ENCODE measurements around the gene CACNB4. TPM values are rescaled to one million over a fixed set of nuclear protein-coding genes. Genes with fewer than 3 reads are reported as not detected.
A peak's percentile ranks its signal among the peaks of the same experiment; 100 is the strongest.

The CACNB4 gene
- under 1 TPM; 0.34 to 0.41 TPM for total RNA-seq

DNA sequence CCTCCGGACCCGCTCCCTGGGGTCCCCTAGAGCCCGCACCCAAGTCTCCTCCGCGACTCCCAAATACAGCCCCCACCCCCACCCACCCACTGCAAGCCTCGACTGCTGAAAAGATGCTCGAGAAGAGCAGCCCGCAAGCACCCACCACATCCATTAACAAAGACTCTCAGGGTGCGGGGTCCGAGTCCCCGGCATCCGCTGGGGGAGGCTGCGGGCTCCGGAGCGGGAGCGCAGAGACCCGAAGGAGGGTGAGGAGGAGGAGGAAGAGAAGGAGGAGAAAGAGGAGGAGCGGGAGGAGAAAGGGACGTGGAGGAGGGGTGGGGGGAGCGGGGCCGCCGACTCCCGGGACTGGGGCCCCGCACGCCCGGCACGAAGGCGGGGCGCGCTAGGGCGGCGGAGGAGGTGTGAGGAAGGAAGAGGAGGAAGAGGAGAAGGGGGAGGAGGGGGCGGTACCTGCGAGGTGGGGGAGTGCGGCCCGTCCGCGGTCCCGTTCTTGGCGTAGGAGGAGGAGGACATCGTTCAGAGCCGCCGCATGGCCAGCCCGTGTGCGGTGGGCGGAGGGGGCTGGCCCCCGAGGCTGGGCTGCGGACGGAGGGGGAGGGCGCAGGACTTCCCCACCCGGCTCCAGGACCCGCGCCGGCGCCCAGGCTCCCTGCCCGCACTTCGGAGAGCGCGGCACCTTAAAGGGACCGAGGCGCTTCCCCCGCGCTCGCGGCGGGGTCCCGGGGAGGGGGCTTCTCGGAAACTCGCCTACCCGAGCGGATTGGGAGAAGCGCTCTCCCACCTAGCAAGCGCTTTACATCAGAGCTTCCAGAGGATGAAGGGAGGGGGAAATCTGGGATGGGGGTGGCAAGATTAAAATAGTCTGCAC is at the start of gene CACNB4:
Gene CACNB4, minus strand, starts transcription at position 549 of the 871 bp plus-strand sequence.
- CTCF ChIA-PET = interaction anchor here (0.7 kb wide), 1 partner anchor 75 kb away, joined by 3 read pairs; no protein-coding TSS in a partner anchor
- intact Hi-C loops (cut with micrococcal nuclease) = no loop called here
- H3K4me1 Mint-ChIP-seq (ENCODE audit: low read depth) = peaks cover 15% of the 10 kb centered on the region
- peaks cover 47% of the 10 kb centered on the region for H3K27me3 Mint-ChIP-seq
- ATAC-seq = peak; percentile 67
- H3K27ac Mint-ChIP-seq = no peak within 1 kb of the TSS
- peak; percentile 8 for DNase-seq
- no peaks in the 10 kb centered on the region for H3K36me3 Mint-ChIP-seq (ENCODE audit: low read depth)
- H3K9me3 Mint-ChIP-seq = no peaks in the 10 kb centered on the region
- POLR2A ChIA-PET = no interaction called here
- H3K4me3 Mint-ChIP-seq = peak within 1 kb of the TSS; percentile 70
- TF ChIP-seq, protein P1, sequence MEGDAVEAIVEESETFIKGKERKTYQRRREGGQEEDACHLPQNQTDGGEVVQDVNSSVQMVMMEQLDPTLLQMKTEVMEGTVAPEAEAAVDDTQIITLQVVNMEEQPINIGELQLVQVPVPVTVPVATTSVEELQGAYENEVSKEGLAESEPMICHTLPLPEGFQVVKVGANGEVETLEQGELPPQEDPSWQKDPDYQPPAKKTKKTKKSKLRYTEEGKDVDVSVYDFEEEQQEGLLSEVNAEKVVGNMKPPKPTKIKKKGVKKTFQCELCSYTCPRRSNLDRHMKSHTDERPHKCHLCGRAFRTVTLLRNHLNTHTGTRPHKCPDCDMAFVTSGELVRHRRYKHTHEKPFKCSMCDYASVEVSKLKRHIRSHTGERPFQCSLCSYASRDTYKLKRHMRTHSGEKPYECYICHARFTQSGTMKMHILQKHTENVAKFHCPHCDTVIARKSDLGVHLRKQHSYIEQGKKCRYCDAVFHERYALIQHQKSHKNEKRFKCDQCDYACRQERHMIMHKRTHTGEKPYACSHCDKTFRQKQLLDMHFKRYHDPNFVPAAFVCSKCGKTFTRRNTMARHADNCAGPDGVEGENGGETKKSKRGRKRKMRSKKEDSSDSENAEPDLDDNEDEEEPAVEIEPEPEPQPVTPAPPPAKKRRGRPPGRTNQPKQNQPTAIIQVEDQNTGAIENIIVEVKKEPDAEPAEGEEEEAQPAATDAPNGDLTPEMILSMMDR (IDR thresholded peaks at IDR 0.05) = no peak

DNA sequence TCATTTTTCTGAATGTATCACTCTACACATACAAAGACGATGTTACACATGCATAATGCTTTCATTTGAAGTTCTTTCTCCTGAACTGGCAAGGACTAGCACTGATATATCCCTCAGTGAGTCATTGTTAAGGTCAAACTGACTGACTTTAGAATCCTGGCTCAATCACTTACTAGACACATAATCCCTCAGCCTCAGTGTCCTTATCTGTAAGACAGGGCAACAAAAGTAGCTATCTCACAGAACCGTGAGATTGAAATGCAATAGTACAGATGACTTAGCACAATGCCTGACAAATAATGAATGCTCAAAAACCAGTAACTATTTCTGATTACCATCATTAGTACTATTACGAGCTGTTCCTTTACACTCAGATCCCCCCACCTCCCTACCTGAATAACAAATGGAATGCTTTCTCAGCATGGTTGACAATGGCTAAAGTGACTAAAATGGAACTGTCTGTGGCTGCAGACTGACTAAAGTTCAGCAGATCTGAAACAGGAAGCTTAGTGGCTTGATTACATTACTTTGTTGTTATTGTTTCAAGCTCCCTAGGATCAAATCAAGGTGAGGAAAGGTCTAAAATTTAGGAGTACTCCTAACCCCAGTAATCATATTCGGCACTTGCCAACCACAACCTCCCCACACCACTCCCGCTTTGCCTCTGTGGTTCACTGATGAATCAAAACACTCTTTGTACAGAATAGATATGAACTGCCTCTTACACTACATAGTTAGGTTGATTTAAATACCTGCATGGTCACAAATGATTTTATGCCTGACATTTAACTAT is 35.8 kb upstream of the CACNB4 start:
- CTCF ChIA-PET = interaction anchor here (1.4 kb wide), 1 partner anchor 14 kb away, joined by 4 read pairs; no protein-coding TSS in a partner anchor
- Mint-ChIP-seq H3K27ac (peak overlapping the region; percentile 31), H3K4me1 (ENCODE audit: low read depth) (peaks cover 16% of the 10 kb centered on the region), H3K36me3 (ENCODE audit: low read depth) (peaks cover 11% of the 10 kb centered on the region), H3K4me3 (no peak overlapping the region), H3K9me3 (no peaks in the 10 kb centered on the region), H3K27me3 (no peaks in the 10 kb centered on the region)
- intact Hi-C loops (cut with micrococcal nuclease) = no loop called here
- POLR2A ChIA-PET = no interaction called here
- DNase-seq (peak; percentile 63), ATAC-seq (peak; percentile 70)
- TF ChIP-seq, protein P1 (IDR thresholded peaks at IDR 0.05) = no peak

DNA sequence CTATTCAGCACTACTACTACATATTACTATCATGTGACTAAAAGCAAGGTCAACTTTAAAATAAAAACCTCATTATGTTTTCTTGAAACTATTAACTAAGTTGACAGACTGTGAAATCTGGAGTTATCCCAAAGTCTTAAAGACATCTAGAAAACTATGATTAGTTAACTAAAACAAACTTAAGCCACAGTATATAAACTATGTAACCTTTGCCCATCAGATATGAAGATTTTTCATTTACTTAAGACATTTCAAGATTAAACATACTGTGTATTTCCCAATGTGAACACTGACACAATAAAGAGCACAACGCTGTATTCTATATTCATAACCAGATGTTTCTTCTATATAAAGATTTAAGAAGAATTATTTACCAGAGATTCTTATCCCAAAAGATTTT is 33.5 kb upstream of the CACNB4 start:
- Mint-ChIP-seq H3K4me1 (ENCODE audit: low read depth) (peaks cover 16% of the 10 kb centered on the region), H3K27me3 (no peaks in the 10 kb centered on the region), H3K27ac (no peak overlapping the region), H3K4me3 (no peak overlapping the region), H3K36me3 (ENCODE audit: low read depth) (peaks cover 16% of the 10 kb centered on the region), H3K9me3 (no peaks in the 10 kb centered on the region)
- CTCF ChIA-PET = no interaction called here
- no peak for ATAC-seq
- TF ChIP-seq, protein P1 (IDR thresholded peaks at IDR 0.05) = no peak
- intact Hi-C loops (cut with micrococcal nuclease) = no loop called here
- POLR2A ChIA-PET = no interaction called here
- no peak for DNase-seq

DNA sequence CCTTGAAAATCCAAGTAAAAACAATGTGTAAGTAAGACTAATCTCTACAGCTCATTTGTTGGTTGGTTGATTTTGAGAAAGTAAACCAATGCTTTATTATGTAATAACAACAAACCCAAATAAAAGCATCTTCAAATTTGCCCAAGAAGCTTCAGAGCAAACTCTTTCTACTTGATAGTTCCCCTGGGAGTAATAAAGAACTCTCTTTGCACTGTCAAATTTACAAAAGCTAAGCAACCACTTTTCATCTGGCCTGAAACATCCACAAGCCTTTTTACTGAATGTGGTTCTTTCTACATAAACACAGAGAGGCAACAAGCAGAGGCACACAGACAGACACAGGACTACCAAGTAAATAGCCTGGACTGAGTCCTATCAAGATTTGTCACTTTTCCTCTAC is 28.8 kb upstream of the CACNB4 start:
- Mint-ChIP-seq H3K36me3 (ENCODE audit: low read depth) (peaks cover 22% of the 10 kb centered on the region), H3K4me1 (ENCODE audit: low read depth) (no peaks in the 10 kb centered on the region), H3K4me3 (no peak overlapping the region), H3K27ac (no peak overlapping the region), H3K9me3 (no peaks in the 10 kb centered on the region), H3K27me3 (no peaks in the 10 kb centered on the region)
- TF ChIP-seq, protein P1 (IDR thresholded peaks at IDR 0.05) = no peak
- ChIA-PET CTCF (no interaction called here), POLR2A (no interaction called here)
- intact Hi-C loops (cut with micrococcal nuclease) = no loop called here
- DNase-seq (no peak), ATAC-seq (no peak)

GRCh38 chr2:152126664-152127063 is 27.8 kb upstream of the CACNB4 start:
- Mint-ChIP-seq H3K27me3 (no peaks in the 10 kb centered on the region), H3K27ac (no peak overlapping the region), H3K4me1 (ENCODE audit: low read depth) (no peaks in the 10 kb centered on the region), H3K4me3 (no peak overlapping the region), H3K36me3 (ENCODE audit: low read depth) (peaks cover 17% of the 10 kb centered on the region), H3K9me3 (no peaks in the 10 kb centered on the region)
- ChIA-PET CTCF (no interaction called here), POLR2A (no interaction called here)
- TF ChIP-seq, protein P1 (IDR thresholded peaks at IDR 0.05) = no peak
- peak; percentile 20 for DNase-seq
- intact Hi-C loops (cut with micrococcal nuclease) = no loop called here
- ATAC-seq = no peak
